ENCODE results near the gene CST4.

DNA sequence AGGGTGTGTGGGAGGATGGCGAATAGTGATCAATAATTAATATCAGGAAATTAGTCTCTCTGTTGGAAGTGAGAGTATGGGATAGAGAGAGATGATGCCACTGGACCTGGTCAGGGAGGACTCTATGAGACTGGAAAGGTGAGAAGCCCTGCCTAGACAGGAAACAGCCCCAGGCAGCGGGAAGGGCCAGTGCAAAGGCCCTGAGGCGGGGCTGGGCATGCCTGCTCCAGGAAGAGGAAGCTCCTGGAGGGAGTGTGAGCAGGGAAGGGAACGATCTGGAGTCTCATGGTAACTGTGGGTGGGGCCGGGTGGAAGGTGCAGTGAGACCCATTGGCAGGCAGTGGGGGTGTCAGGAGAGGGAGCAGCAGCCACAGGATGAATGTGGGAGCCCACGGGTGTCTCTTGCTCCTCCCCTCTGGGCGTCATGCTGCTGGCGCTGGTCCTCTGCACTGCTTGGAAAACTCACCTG is 49.3 kb downstream of the CST4 start:
- TF ChIP-seq CTCF (IDR thresholded peaks at IDR 0.05 in 2 of 3, conservative IDR thresholded peaks at IDR 0.05 in 1 of 3; ENCODE audit: control insufficient read depth in 2 of 3, extremely low read depth in 1 of 3, insufficient read depth in 1 of 3, low read depth in 3 of 3, low read length in 3 of 3) (no peak), MAX (IDR thresholded peaks at IDR 0.05; ENCODE audit: low read depth, low read length) (no peak), EGR1 (IDR thresholded peaks at IDR 0.05; ENCODE audit: borderline replicate concordance in 1 of 2, low read depth in 2 of 2, low read length in 2 of 2) (no peak), ZNF24 (IDR thresholded peaks at IDR 0.05) (no peak), JUND (IDR thresholded peaks at IDR 0.05; ENCODE audit: low read depth, low read length) (no peak), POLR2AphosphoS5 (IDR thresholded peaks at IDR 0.05; ENCODE audit: low read length) (no peak), EP300 (IDR thresholded peaks at IDR 0.05; ENCODE audit: borderline replicate concordance in 1 of 2, control insufficient read depth in 1 of 2, low read depth in 2 of 2, low read length in 2 of 2) (no peak)

Data from GM12878 (cell line).